NCI-H345 treated with DMSO at 0.1 percent for 48 hours (cell line): ENCODE data around the gene F8A2.
"Not testable (repeated sequence)": the region's sequence is repeated elsewhere in the genome, so short reads cannot be mapped to it uniquely, and the experiment has no call there.

Experiments
- DNase-seq: peaks from one replicate; lab custom pipeline; 2025; ENCODE audit not compliant: unreplicated experiment; lab: John Stamatoyannopoulos, UW

The F8A2 gene

DNA sequence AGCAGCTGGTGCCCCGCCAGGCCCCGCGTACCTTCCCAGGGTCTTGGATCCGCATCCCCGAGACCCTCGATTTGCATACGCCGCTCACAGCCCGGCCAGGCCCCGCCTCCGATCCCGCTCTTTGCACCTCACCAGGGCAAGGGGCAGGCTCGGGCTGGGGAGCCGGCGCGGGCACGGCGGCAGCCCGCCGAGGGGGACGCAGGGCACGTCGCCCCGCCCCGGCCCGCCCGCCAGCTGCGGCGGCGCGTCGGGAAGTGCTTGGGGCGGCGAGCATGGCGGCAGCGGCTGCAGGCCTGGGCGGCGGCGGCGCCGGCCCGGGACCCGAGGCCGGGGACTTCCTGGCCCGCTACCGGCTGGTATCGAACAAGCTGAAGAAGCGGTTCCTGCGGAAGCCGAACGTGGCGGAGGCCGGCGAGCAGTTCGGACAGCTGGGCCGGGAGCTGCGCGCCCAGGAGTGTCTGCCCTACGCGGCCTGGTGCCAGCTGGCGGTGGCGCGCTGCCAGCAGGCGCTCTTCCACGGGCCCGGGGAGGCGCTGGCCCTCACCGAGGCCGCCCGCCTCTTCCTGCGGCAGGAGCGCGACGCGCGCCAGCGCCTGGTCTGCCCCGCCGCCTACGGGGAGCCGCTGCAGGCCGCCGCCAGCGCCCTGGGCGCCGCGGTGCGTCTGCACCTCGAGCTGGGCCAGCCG lies at the start of gene F8A2:
TSS of gene F8A2 (plus strand) at position 253 of the 686 bp plus-strand sequence. CDS start at position 273, 20 bp downstream.
- not testable (repeated sequence) for DNase-seq

DNA sequence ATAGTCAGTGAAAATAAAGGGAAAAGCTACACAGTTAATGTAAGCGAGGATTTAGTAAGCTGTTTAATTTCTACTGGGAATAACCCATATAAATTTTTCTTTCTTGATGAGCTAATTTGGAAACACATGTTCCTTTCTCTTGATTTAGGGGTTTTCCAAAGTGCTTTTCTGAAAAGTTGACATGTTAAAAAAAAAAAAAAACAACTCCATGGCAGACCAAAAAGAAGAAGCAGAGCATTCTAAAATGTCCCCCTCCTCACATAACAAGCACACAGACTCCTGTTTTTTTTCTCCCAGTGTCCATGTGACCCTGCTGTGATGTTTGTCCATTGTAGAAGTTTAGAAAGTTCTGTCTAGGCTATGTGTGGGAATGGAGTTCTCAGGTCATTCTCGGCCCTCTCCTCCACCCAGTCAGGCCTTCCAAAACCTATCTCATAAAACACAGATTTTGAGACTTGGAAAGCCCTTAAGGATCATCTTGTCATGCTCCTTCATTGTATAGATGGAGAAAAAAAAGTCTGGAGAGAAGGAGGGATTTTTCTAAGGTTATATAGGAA lies 48.3 kb upstream of the F8A2 start:
- DNase-seq = no peak

DNA sequence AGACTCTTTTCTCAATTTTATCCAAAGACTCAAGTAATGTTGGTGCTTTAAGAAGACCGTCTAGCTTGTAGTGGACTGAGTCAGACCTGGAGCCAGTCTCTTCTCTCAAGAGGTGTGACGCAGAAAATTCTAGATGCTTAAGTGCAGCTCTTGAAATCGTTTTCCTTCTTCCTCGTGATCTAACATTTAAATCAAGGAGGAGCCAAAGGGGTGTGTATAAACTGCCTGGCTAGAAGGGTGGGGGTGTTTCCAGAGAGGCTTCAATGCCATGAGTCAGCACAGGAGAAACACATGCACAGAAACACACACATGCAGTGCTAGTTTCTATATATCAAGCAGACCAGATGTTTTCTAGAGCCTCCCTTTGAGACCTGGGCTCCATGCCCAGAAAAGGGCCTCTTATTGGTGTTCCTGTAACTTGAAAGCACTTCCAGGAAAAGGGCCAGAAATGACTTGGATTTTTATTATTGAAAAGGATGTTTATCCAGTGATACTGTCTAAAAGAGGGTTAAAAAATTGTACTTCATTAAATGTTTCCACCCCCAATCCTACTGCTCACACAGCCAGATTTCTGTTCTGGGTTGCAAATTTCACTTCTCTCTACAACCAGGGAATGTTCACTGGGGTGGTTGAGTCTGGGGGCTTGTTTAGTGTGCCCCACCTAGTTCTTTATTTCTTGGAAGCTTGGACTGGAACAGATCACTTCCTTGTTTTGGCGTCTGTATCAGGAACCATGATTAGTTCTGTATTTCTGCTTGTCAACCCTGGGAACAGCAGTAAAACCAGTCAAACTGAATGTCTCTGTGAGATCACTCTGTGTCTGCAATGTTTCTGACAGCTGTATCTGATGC lies 47.2 kb upstream of the F8A2 start, which contains the start of gene CLIC2:
TSS of gene CLIC2 (minus strand) at position 129 of the 851 bp plus-strand sequence. CDS start 187 bp downstream, outside the sequence.
- no peak for DNase-seq

DNA sequence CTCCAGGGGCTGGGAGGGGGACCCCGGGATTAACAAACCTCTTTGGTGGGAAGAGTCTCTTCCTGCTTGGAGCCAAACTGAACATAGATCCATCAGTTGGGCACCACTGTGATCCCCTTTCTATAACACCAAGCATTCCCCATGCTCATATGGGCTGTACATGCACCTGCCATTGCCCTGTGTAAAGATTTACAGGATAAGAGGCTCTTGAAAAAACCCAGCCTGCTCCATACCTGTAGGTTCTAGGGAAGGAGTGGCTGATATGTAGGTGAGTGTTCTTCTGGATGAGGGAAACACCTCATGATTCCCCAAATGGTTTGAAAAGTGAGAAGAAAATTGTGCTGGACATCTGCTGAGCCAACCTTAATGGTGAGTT lies 46.6 kb upstream of the F8A2 start:
- not testable (repeated sequence) for DNase-seq

DNA sequence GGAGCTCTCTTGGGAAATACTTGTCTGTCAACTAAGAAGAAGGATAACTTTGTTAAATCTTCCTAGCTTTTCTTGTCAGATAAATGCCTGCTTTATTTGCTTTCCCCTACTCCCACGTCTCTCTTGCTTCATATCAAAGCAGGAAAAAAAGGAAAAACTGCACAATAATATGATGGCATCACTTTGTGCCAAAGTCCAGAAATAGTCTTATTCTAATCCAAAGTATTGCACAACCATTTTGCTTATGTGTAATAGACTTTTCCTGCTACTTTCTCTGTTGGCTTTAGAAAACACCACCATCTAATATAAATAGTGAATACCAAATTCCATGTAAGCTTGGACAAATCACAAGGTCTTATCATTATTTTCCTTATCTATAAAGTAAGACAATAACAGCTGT lies 36.2 kb upstream of the F8A2 start:
- DNase-seq = not testable (repeated sequence)

DNA sequence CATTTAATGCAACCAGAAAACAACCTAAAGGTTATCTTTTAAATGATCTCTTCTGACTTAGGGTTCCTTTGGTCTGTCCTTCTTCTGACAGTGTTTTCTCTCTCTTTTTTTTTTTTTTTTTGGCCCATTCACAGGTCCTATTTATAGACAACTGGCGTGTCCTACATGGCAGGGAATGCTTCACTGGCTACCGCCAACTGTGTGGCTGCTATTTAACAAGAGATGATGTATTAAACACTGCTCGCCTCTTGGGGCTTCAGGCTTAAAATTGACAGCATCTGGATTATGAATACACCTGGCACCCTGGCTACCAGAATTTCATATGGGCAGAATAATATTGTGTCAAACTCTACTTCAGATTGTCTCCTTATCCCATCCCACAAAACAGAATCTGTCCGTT lies 32.4 kb upstream of the F8A2 start:
- DNase-seq = not testable (repeated sequence)

DNA sequence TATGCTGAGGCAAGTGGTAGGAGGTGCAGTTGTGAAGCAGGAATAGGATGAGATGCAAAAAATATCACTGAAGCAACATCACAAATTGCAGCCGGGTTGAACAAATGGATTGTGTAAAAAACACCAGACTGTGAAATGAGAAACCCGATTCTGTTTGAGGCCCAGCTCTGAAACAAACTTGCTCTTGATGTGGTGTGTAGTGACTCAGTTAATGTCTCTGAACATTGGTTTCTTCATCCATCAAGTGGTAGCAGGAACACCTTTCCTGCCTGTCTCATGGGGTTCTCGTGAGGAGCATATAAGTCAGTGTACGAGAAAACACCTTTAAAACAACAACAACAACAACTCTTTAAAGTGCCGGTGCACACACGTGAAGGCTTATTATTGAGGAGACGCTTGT lies 18.2 kb upstream of the F8A2 start:
- not testable (repeated sequence) for DNase-seq

- not testable (repeated sequence) for DNase-seq
Observed at GRCh38 chrX:155373777-155374458, 8.0 kb upstream of the F8A2 start.

- DNase-seq = not testable (repeated sequence)
Observed at GRCh38 chrX:155379802-155380201, 2.1 kb upstream of the F8A2 start.

DNA sequence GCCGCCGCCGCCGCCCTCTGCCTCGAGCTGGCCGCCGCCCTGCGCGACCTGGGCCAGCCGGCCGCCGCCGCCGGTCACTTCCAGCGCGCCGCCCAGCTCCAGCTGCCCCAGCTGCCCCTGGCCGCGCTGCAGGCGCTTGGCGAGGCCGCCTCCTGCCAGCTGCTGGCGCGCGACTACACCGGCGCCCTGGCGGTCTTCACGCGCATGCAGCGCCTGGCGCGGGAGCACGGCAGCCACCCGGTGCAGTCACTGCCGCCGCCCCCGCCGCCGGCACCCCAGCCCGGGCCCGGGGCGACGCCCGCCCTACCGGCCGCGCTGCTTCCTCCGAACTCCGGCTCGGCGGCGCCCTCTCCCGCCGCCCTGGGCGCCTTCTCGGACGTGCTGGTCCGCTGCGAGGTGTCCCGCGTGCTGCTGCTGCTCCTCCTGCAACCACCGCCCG lies 653 bp downstream of the F8A2 start:
- DNase-seq = not testable (repeated sequence)

DNA sequence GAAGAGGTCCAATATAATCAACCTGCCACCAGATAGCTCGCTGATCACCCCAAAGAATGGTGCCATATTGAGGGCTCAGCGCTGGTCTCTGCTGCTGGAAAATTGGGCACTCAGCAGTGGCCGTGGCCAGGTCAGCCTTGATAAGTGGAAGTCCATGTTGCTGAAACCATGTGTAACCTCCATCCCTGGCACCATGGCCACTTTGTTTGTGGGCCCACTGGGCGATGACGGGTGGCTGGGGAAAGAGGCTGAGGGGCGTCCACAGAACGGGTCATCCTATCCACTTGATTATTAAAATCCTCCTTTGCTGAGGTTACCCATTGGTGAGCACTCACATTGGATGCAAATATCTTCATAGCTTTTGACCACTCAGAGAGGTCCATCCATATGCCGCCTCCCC lies 7.7 kb downstream of the F8A2 start:
- no peak for DNase-seq

GRCh38 chrX:155394747-155395276 lies 12.9 kb downstream of the F8A2 start:
- not testable (repeated sequence) for DNase-seq

- no peak for DNase-seq
Observed at GRCh38 chrX:155406429-155406828, 24.5 kb downstream of the F8A2 start.

GRCh38 chrX:155417769-155418168 lies 35.9 kb downstream of the F8A2 start:
- DNase-seq = no peak
